Naive B cell (primary cell): ENCODE results near the gene PTPRD. TPM values are rescaled to one million over a fixed set of nuclear protein-coding genes. Genes with fewer than 3 reads are reported as not detected.
A peak's percentile ranks its signal among the peaks of the same experiment; 100 is the strongest.

ENCODE experiments used
- ATAC-seq, 2 donors: fragments of 150-1000 bp; cut with Tn5 transposase; 2 replicates each; pipeline ENCODE4 v1.10.0; 2021; ENCODE audit warnings: low read depth in 2 of 2, mild to moderate bottlenecking in 2 of 2, moderate library complexity in 2 of 2
- DNase-seq: peaks from one replicate; pipeline ENCODE4 v3.0.0; 2022
- H3K27ac Mint-ChIP-seq, 6 donors: one replicate each; pipeline ENCODE4 v1.8.0; 2020 to 2022; ENCODE audit warnings: mild to moderate bottlenecking in 6 of 6, mixed read lengths in 6 of 6, moderate library complexity in 5 of 6, inconsistent platforms in 2 of 6
- H3K27me3 Mint-ChIP-seq, 3 donors: one replicate each; pipeline ENCODE4 v1.8.0; 2021 to 2022; ENCODE audit warnings: mixed read lengths in 3 of 3, mild to moderate bottlenecking in 1 of 3
- H3K36me3 Mint-ChIP-seq, 2 donors: one replicate each; pipeline ENCODE4 v1.8.0; 2020 to 2022; ENCODE audit warnings: mixed read lengths in 2 of 2, inconsistent platforms in 1 of 2, mild to moderate bottlenecking in 1 of 2
- H3K4me1 Mint-ChIP-seq, 3 donors: one replicate each; pipeline ENCODE4 v1.8.0; 2020 to 2022; ENCODE audit warnings: mixed read lengths in 3 of 3, inconsistent platforms in 1 of 3, mild to moderate bottlenecking in 1 of 3, moderate library complexity in 1 of 3
- H3K4me3 Mint-ChIP-seq, 8 donors: one replicate each; pipeline ENCODE4 v1.8.0; 2020 to 2022; ENCODE audit warnings: mild to moderate bottlenecking in 8 of 8, mixed read lengths in 8 of 8, moderate library complexity in 8 of 8, inconsistent platforms in 2 of 8
- H3K9me3 Mint-ChIP-seq, 7 donors: one replicate each; pipeline ENCODE4 v1.8.0; 2020 to 2022; ENCODE audit warnings: mixed read lengths in 7 of 7, mild to moderate bottlenecking in 5 of 7, inconsistent platforms in 2 of 7, moderate library complexity in 1 of 7
- polyA plus RNA-seq, 6 donors: library from polyadenylated mRNA; unstranded; fragments of 300-500 nt; fragmentation: Illumina TruSeq; gene quantifications; one replicate each; pipeline ENCODE4 v1.2.3, GENCODE V29; 2021; ENCODE audit warnings: low read depth in 6 of 6

Gene PTPRD
- polyA plus RNA-seq, 6 donors from 2014 or later = not detected

GRCh38 chr9:9921805-9922204 is 691.0 kb downstream of the PTPRD start:
- Mint-ChIP-seq H3K9me3 (no peaks in the 10 kb centered on the region), H3K36me3 (no peaks in the 10 kb centered on the region), H3K4me1 (peaks cover 0 to 8% (median 0%) of the 10 kb centered on the region in 3 donors), H3K27ac (peak overlapping the region in 1 of 6 donors; percentile 4), H3K27me3 (no peaks in the 10 kb centered on the region), H3K4me3 (no peak overlapping the region)
- no peak for ATAC-seq
- no peak for DNase-seq

GRCh38 chr9:9920425-9921060 is 692.3 kb downstream of the PTPRD start:
- no peak overlapping the region for H3K27ac Mint-ChIP-seq
- H3K4me3 Mint-ChIP-seq = no peak overlapping the region
- peaks cover 4 to 5% of the 10 kb centered on the region in 2 donors for H3K36me3 Mint-ChIP-seq
- DNase-seq (no peak), ATAC-seq (no peak)
- H3K4me1 Mint-ChIP-seq = peaks cover 0 to 8% (median 0%) of the 10 kb centered on the region in 3 donors
- peaks cover 0 to 12% (median 7%) of the 10 kb centered on the region in 7 donors for H3K9me3 Mint-ChIP-seq
- H3K27me3 Mint-ChIP-seq = no peaks in the 10 kb centered on the region

- Mint-ChIP-seq H3K27me3 (no peaks in the 10 kb centered on the region), H3K4me3 (no peak overlapping the region), H3K36me3 (peaks cover 11% of the 10 kb centered on the region in 2 donors), H3K27ac (no peak overlapping the region), H3K9me3 (peaks cover 2 to 20% (median 14%) of the 10 kb centered on the region in 7 donors), H3K4me1 (peaks cover 0 to 8% (median 0%) of the 10 kb centered on the region in 3 donors)
- DNase-seq (no peak), ATAC-seq (no peak)
These were observed 693.5 kb downstream of the PTPRD start for GRCh38 chr9:9919174-9919775.

GRCh38 chr9:9917400-9917799 is 695.4 kb downstream of the PTPRD start:
- H3K27ac Mint-ChIP-seq = no peak overlapping the region
- ATAC-seq = no peak
- no peak for DNase-seq
- no peaks in the 10 kb centered on the region for H3K27me3 Mint-ChIP-seq
- H3K9me3 Mint-ChIP-seq = peaks cover 2 to 20% (median 14%) of the 10 kb centered on the region in 7 donors
- no peaks in the 10 kb centered on the region for H3K4me1 Mint-ChIP-seq
- no peak overlapping the region for H3K4me3 Mint-ChIP-seq
- peaks cover 11% of the 10 kb centered on the region in 2 donors for H3K36me3 Mint-ChIP-seq

- Mint-ChIP-seq H3K27ac (no peak overlapping the region), H3K9me3 (peaks cover 2 to 20% (median 14%) of the 10 kb centered on the region in 7 donors), H3K4me1 (no peaks in the 10 kb centered on the region), H3K27me3 (peaks cover 0 to 3% (median 0%) of the 10 kb centered on the region in 3 donors), H3K4me3 (no peak overlapping the region), H3K36me3 (peaks cover 11% of the 10 kb centered on the region in 2 donors)
- ATAC-seq (no peak), DNase-seq (no peak)
These were observed 698.6 kb downstream of the PTPRD start for GRCh38 chr9:9914174-9914573.

- no peak for DNase-seq
- Mint-ChIP-seq H3K4me3 (no peak overlapping the region), H3K36me3 (peaks cover 11% of the 10 kb centered on the region in 2 donors), H3K27ac (no peak overlapping the region), H3K27me3 (peaks cover 0 to 3% (median 0%) of the 10 kb centered on the region in 3 donors), H3K4me1 (no peaks in the 10 kb centered on the region), H3K9me3 (peaks cover 2 to 20% (median 14%) of the 10 kb centered on the region in 7 donors)
- ATAC-seq = no peak
These were observed 699.4 kb downstream of the PTPRD start for GRCh38 chr9:9913276-9913832.

- Mint-ChIP-seq H3K27ac (no peak overlapping the region), H3K9me3 (peaks cover 2 to 20% (median 14%) of the 10 kb centered on the region in 7 donors), H3K4me1 (no peaks in the 10 kb centered on the region), H3K27me3 (peaks cover 0 to 3% (median 0%) of the 10 kb centered on the region in 3 donors), H3K36me3 (peaks cover 11% of the 10 kb centered on the region in 2 donors), H3K4me3 (no peak overlapping the region)
- ATAC-seq (no peak), DNase-seq (no peak)
These were observed 700.3 kb downstream of the PTPRD start for GRCh38 chr9:9912459-9912858.

GRCh38 chr9:9905736-9906135 is 707.1 kb downstream of the PTPRD start:
- no peak for DNase-seq
- Mint-ChIP-seq H3K4me3 (no peak overlapping the region), H3K27me3 (no peaks in the 10 kb centered on the region), H3K4me1 (peaks cover 18 to 27% (median 25%) of the 10 kb centered on the region in 3 donors), H3K36me3 (no peaks in the 10 kb centered on the region), H3K9me3 (no peaks in the 10 kb centered on the region), H3K27ac (no peak overlapping the region)
- no peak for ATAC-seq

- peak overlapping the region in 3 of 6 donors; percentile 4 to 61 (median 28) for H3K27ac Mint-ChIP-seq
- ATAC-seq (peak; percentile 21 to 23), DNase-seq (no peak)
- H3K4me1 Mint-ChIP-seq = peaks cover 18 to 30% (median 27%) of the 10 kb centered on the region in 3 donors
- H3K36me3 Mint-ChIP-seq = no peaks in the 10 kb centered on the region
- H3K9me3 Mint-ChIP-seq = no peaks in the 10 kb centered on the region
- H3K4me3 Mint-ChIP-seq = peak overlapping the region in 1 of 8 donors; percentile 21
- no peaks in the 10 kb centered on the region for H3K27me3 Mint-ChIP-seq
These were observed 708.8 kb downstream of the PTPRD start for GRCh38 chr9:9904041-9904440.

GRCh38 chr9:9901624-9902023 is 711.2 kb downstream of the PTPRD start:
- ATAC-seq = no peak
- Mint-ChIP-seq H3K27ac (peak overlapping the region in 1 of 6 donors; percentile 83), H3K36me3 (no peaks in the 10 kb centered on the region), H3K27me3 (no peaks in the 10 kb centered on the region), H3K4me3 (peak overlapping the region in 3 of 8 donors; percentile 32 to 58 (median 41)), H3K9me3 (no peaks in the 10 kb centered on the region), H3K4me1 (peaks cover 18 to 30% (median 27%) of the 10 kb centered on the region in 3 donors)
- no peak for DNase-seq

- DNase-seq (no peak), ATAC-seq (no peak)
- no peaks in the 10 kb centered on the region for H3K36me3 Mint-ChIP-seq
- no peaks in the 10 kb centered on the region for H3K27me3 Mint-ChIP-seq
- H3K4me3 Mint-ChIP-seq = no peak overlapping the region
- H3K4me1 Mint-ChIP-seq = no peaks in the 10 kb centered on the region
- no peaks in the 10 kb centered on the region for H3K9me3 Mint-ChIP-seq
- H3K27ac Mint-ChIP-seq = no peak overlapping the region
These were observed 719.0 kb downstream of the PTPRD start for GRCh38 chr9:9893837-9894236.

- Mint-ChIP-seq H3K4me3 (no peak overlapping the region), H3K27me3 (no peaks in the 10 kb centered on the region), H3K27ac (no peak overlapping the region), H3K36me3 (no peaks in the 10 kb centered on the region), H3K9me3 (no peaks in the 10 kb centered on the region), H3K4me1 (peaks cover 0 to 3% (median 0%) of the 10 kb centered on the region in 3 donors)
- no peak for DNase-seq
- ATAC-seq = no peak
These were observed 720.6 kb downstream of the PTPRD start for GRCh38 chr9:9892217-9892616.

GRCh38 chr9:9881692-9882091 is 731.1 kb downstream of the PTPRD start:
- ATAC-seq = no peak
- DNase-seq = no peak
- Mint-ChIP-seq H3K36me3 (no peaks in the 10 kb centered on the region), H3K27me3 (no peaks in the 10 kb centered on the region), H3K27ac (no peak overlapping the region), H3K4me3 (no peak overlapping the region), H3K9me3 (peaks cover 0 to 5% (median 2%) of the 10 kb centered on the region in 7 donors), H3K4me1 (no peaks in the 10 kb centered on the region)

GRCh38 chr9:9874270-9874669 is 738.5 kb downstream of the PTPRD start:
- ATAC-seq = no peak
- H3K27ac Mint-ChIP-seq = no peak overlapping the region
- no peaks in the 10 kb centered on the region for H3K27me3 Mint-ChIP-seq
- peaks cover 0 to 3% (median 0%) of the 10 kb centered on the region in 7 donors for H3K9me3 Mint-ChIP-seq
- no peaks in the 10 kb centered on the region for H3K36me3 Mint-ChIP-seq
- no peak for DNase-seq
- H3K4me3 Mint-ChIP-seq = no peak overlapping the region
- H3K4me1 Mint-ChIP-seq = no peaks in the 10 kb centered on the region
